AG08396 (cell line): ENCODE data around the gene FBXO31.

ENCODE experiments used
- DNase-seq: peaks from one replicate; pipeline ENCODE4 v3.0.0; 2012; ENCODE audit warnings: low spot score, mixed read lengths

Gene FBXO31

GRCh38 chr16:87327798-87328495 is 55.6 kb downstream of the FBXO31 start:
- no peak for DNase-seq

DNA sequence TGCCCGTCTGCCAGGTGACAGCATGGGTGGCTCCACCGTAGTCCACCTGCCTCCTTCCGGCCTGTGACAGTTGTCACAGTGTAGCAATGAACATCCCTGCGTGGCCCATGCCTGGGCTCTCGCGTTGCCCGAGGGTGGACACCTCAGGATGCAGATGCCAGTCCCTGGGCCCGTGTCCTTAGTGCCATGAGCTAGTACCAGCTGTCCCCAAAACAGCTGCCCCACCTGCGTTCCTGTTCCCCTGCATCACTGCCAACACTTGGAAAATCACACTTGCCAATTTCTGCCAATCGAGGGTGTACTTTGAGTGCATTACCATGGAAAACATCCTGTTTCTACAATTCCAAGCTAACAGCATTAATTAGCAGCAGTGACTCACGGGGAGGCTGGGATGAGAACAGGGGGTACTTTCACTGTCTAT is 57.4 kb downstream of the FBXO31 start:
- DNase-seq, result no peak

DNA sequence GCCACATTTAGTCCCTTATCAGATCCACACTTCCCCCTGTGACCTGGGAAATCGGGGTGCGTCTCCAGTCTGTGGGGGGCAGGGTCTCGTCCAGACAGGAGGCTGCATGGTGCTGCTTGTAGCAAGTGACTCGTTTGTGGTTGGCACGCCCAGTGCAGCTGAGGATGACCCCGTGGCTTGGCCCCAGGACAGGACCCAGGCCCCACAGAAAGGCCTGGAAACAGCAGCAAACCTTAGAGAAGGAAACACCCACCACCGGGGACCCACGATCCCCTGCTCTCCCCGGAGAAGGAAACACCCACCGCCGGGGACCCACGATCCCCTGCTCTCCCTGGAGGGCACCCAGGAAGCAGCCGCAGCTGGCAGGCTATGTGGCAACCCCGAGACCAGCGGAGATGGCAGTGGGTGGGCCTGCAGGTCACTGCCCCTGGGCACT is 58.1 kb downstream of the FBXO31 start:
- peak; percentile 47 for DNase-seq

DNA sequence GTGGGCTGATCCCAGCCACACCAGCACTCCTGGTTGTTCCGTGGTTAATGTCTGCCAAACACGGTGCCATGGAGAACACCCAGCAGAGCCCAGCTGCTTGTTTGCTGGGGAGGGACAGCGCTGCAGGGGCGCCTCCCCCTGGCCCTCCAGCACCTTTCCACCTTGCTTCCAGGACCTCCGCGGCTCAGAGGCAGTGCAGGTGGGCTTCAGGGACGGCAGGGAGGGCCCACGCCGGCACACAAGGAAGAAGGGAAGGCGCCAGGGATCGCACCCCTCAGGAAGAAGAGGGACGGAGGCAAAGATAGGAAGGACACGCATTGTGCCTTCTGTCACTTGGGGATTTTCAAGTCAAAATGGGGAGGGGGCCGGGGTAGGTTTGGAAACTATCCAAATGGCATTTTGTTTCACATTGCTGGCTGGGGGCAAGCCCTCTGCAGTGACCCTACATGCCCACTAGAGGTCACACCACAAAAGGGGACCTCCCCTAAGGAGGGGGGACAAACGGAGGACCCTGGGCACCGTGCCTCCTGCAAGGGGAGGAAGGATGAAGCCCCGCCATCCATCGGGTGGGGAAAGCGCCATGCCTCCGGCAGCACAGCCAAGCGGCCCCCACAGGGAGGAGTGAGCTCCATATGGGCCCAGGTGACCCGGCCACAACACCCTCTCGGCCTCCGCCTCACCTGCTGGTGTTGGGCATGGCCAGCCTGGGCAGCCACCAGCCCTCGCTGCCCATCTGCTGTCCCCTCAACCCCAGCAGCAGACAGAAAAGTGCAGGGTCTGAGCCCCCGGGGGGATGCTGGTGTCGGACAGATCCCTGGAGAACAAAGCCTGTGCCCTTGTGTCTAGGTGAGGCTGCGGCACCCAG is 58.9 kb downstream of the FBXO31 start:
- peak; percentile 71 for DNase-seq

GRCh38 chr16:87323727-87324410 is 59.7 kb downstream of the FBXO31 start:
- DNase-seq, result no peak

- DNase-seq, result no peak
Observed at GRCh38 chr16:87322833-87323726, 60.5 kb downstream of the FBXO31 start.

DNA sequence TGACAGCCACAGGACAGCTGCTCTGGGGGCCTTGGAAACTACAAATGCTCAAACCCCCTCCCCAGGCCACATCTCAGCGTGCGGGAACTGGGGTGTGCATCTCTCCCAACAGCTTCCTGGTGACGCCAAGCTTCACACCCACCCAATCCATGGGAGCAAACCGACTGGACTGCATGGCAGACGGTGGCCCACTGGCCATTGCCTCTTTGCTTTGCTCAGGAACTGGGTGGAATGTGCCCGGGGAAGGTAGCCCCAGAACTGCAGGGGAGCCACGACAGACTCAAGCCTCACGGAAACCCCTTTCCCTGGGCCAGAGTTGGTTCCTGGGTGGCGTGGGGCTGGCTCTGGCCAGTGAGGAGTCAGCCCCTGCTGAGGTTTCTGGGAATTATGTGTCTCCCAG is 61.2 kb downstream of the FBXO31 start:
- DNase-seq, result no peak

DNA sequence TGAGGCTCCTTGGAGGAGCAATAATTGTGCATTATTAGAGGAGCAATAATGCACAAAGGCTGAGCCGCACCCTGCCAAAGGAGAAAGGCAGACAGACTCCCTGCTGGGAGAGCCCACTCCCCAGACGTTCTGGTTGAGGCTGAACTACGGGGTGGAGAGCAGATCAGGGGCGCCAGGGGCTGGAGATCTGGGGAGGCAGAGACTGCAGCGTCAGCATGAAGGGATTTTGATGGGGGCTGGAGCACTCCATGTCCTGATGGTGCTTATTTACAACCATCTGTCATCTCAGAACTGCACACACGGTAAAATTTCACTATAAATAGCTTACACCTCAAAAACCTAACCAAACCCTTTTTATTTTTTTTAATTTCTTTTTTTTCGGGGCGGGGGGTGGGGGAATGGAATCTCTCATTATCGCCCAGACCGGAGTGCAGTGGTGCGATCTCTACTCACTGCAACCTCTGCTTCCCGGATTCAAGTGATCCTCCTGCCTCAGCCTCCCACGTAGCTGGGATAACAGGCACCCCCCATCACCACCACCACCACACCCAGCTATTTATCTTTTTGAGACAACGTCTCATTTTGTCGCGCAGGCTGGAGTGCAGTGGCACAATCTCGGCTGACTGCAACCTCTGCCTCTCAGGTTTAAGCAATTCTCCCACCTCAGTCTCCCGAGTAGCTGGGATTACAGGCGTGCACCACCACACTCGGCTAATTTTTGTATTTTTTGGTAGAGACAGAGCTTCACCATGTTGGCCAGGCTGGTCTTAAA is 62.1 kb downstream of the FBXO31 start:
- no peak for DNase-seq

DNA sequence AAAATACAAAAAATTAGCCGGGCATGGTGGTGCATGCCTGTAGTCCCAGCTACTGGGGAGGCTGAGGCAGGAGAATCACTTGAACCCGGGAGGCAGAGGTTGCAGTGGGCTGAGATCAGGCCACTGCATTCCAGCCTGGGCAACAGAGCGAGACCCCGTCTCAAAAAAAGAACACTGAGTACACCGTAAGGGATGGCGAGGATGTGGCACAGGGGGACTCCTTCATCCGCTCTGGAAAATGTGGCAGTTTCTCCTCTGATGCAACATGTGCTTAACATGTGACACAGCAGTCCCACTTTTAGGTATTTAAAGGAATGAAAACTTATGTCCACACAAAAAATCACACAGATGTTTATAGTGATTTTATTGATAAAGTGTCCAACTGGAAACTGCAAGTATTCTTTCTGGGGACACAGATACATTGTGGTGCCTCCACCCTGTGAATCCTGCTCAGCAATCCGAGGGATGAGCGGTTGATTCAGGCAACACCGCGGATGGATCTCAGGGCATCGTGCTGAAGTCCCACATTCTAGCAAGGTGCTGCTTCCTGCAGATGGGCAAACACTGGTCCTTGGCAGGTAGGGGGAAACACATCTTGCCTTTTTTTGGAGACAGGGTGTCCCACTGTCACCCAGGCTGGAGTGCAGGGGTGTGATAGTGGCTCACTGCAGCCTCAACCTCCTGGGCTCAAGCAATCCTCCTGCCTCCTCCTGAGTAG is 62.9 kb downstream of the FBXO31 start:
- DNase-seq, result no peak

DNA sequence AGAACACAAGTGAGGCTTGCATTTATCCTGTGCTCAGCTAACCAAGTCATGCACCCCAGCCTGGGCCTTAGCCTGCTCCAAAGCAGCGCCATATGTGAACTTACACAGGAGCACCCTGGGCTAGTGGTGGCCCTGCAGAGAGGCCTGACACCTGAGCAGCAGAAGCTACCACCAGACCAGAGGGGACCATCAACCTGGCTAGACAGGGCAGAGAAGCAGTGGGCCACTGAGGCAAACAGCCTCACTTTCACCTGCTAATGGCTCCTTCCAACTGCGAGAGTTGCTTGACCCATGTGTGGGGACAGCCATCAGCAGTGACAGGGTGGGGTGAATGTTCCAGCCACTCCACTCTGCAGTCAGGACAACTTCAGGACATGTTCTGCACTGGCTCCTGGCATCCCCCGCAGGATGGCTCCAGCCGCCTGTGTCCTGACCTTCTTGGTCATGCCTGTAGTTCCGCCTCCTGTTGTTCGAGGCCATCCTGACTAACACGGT is 63.5 kb downstream of the FBXO31 start:
- no peak for DNase-seq

DNA sequence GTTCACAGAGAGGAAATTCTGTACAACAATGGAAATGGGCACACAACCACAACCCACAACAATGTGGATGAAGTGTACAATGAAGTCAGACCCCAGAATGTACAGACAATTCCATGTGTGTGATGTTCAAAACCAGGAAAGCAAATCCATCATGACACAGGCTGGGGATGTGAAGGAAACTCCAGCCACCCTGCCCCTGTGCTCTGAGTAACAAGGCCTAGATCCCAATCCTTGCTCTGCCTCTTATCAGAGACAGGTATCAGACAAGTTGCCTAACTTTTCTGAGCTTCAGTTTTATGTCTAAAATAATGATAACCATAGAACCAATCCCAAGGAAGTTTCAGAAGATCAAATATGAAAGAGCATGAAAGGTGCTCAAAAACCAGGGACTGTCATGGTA is 64.6 kb downstream of the FBXO31 start:
- no peak for DNase-seq

DNA sequence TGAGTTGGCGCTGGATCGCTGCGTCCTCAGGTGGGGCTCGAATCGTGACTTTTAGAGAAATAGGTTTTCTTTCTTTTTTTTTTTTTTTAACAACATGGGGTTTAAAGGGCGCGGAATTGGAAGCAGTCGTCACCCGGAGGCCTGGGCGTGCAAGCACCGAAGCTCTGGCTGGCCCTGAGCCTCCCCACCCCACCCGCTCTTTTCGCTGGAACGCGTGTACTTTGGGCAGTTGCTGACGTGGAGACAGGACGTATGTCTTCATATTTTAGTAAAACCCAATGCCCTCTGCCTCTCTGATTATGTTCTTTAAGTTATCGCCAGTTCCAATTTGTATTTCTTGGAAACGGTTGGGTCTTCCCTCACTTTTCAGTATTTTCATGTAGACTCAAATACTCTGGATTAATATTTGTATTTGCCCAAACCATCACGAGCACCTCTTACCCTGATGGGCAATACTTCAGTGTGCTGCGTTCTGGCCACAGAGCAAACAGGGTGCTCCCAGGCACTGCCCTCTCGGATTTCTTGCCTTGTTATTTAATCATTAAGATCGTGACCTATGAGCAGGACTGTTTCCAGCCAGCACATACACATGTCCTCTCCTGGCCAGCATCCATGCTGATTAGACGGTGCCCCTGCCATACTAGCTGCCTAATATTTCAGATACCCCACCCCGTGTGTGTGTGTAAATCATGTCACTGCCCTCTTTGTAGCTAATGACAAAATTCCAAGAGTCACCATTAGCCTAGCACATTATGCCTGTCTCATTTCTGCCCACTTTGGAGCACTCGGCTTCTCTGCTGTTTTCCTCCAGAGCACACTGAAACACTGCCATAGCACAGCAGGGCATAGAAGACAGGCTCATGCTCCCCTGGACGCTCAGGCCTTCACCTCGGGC is 65.6 kb downstream of the FBXO31 start:
- DNase-seq, result peak; percentile 79

GRCh38 chr16:87316923-87317749 is 66.4 kb downstream of the FBXO31 start, which contains the start of gene C16orf95:
Gene C16orf95 (minus strand): TSS chr16:87317392. CDS start chr16:87317242, 150 bp downstream.
- DNase-seq, result peak; percentile 100

GRCh38 chr16:87316450-87316922 is 67.1 kb downstream of the FBXO31 start:
- DNase-seq, result no peak

- DNase-seq, result no peak
Observed at GRCh38 chr16:87314990-87315420, 68.6 kb downstream of the FBXO31 start.

DNA sequence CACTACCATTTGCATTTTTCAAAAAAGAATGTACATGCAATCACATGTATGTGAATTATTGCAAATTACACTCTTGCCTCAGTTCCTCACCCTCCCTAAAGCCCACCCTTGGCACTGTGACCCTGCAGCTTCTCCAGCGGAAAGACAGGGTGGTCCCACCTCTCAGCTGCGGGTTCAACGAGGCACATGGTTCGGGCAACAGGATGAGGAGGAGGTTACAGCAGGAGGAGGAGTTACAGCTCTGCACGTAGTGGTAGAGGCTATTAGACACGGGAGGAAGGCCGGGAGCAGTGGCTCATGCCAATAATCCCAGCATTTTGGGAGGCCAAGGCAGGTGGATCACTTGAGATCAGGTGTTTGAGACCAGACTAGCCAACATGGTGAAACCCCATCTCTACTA is 71.6 kb downstream of the FBXO31 start:
- no peak for DNase-seq

- DNase-seq, result no peak
Observed at GRCh38 chr16:87311387-87311786, 72.2 kb downstream of the FBXO31 start.

DNA sequence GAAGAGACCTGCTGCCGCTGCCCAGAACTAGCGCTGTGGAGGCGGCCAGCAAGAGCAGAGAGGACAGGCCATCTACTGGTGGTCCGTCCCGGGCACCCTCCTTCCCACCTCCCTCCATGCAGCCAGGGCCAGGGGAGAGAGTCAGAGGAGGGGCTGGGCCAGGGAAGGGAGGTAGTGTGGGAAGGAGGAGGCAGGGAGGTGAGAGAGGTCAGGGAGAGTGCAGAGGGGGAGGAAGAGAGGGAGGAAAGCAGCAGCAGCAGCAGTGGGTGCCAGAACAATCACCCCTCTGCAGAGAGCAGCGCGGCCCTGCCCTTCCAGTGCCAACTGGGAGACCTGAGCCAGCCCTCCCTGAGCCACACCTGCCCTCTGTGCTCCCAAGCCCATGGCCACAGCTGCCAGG is 73.0 kb downstream of the FBXO31 start:
- DNase-seq, result no peak
